Colonic mucosa (tissue), 4 donors: ENCODE measurements around the gene MKI67. TPM values are rescaled to one million over a fixed set of nuclear protein-coding genes. Genes with fewer than 3 reads are reported as not detected.

Source experiments
- DNase-seq: peaks from one replicate; pipeline ENCODE4 v3.0.0-alpha.2; 2020
- H3K27ac ChIP-seq: fragments of 200-600 bp; one replicate; pipeline ENCODE4 v1.8.0; 2021
- H3K27me3 ChIP-seq: fragments of 200-600 bp; one replicate; pipeline ENCODE4 v1.8.0; 2021
- H3K36me3 ChIP-seq: fragments of 200-600 bp; one replicate; pipeline ENCODE4 v1.8.0; 2021
- H3K4me1 ChIP-seq: fragments of 200-600 bp; one replicate; pipeline ENCODE4 v1.8.0; 2021; ENCODE audit warnings: mild to moderate bottlenecking
- H3K4me3 ChIP-seq: fragments of 200-600 bp; one replicate; pipeline ENCODE4 v1.8.0; 2021
- H3K9ac ChIP-seq, 2 donors: one replicate each; pipeline ENCODE4 v1.7.0; 2013; ENCODE audit warnings: control low read depth in 2 of 2, low read depth in 2 of 2, low read length in 2 of 2
- H3K9me3 ChIP-seq: fragments of 200-600 bp; one replicate; pipeline ENCODE4 v1.8.0; 2021
- CTCF ChIP-seq: fragments of 200-600 bp; IDR thresholded peaks from one replicate; pipeline ENCODE4 v1.8.0; 2022; ENCODE audit warnings: antibody characterized with exemption, mild to moderate bottlenecking
- intact Hi-C: fragments of 100-400 bp; cut with DNase I; formaldehyde crosslinking; loops from one replicate; pipeline ENCODE4 v1.14.1; 2022
- total RNA-seq, 2 donors: library from RNA; stranded (reverse); fragmentation: NEBNext Ultra II Directional in 1 of 2; extraction: Animal tissue kit (Norgen Biotek cat#: 25700) in 1 of 2; gene quantifications; one replicate each; pipeline ENCODE4 v1.2.1, GENCODE V29; 2021
- donor health status: healthy.
- donor health status: DM: no; HTN: no; CAD: no.
- donor health status: DM: no; HTN: no; CAD: no.

Gene MKI67
- total RNA-seq, 2 donors from 2014 or later: 40.2 to 148 TPM

DNA sequence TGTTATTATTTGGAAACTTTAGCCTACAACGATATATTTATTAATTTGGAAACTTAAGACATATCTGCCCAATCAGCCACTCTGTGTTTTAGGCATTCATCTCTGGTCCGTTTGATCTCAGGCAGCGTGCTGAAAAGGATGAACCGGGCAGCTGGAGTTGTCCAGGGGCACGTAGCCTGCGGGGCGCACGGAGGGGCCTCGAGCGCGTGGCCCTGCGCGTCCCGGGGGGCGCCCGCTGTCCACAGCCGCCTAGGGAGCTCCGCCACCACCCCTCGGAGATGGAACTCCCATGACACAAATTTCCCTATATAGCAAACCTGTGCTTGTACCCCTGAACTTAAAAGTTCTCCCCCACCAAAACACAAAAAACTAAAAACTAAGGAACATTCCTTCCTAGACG, 24.3 kb upstream of the MKI67 start:
- H3K27ac ChIP-seq: no peak overlapping the region
- H3K4me1 ChIP-seq: no peaks in the 10 kb centered on the region
- TF ChIP-seq CTCF: no peak
- no peak overlapping the region for H3K9ac ChIP-seq
- no peaks in the 10 kb centered on the region for H3K27me3 ChIP-seq
- H3K4me3 ChIP-seq: peak overlapping the region; percentile 46
- H3K9me3 ChIP-seq: no peaks in the 10 kb centered on the region
- DNase-seq: no peak
- intact Hi-C loops: no loop called here
- no peaks in the 10 kb centered on the region for H3K36me3 ChIP-seq

DNA sequence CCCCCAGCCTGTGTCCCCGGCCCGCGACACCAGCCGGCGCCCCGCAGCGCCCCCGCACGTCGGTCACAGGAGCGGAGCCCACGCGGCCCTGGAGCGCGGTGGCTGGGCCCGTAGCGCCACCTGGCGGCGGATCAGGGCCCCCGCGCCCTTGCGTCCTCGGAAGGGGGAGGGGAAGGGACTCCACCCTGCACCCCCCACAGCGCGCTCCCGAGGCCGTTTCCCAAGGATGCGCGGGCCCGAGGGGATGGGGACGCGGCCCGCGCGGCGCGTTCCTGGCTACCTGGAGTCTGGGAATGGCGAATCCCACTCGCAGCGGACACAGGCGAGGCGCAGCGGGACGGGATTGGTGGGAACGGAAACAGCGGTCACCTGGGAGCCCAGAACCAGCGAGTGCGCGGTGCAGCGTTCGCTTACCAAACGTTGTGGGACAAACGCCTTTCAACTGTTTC, 23.8 kb upstream of the MKI67 start:
- H3K9me3 ChIP-seq: no peaks in the 10 kb centered on the region
- H3K4me3 ChIP-seq: peak overlapping the region; percentile 46
- H3K9ac ChIP-seq: peak overlapping the region; percentile 40 to 47
- no peaks in the 10 kb centered on the region for H3K36me3 ChIP-seq
- intact Hi-C loops: no loop called here
- H3K4me1 ChIP-seq: no peaks in the 10 kb centered on the region
- no peaks in the 10 kb centered on the region for H3K27me3 ChIP-seq
- peak; percentile 78 for TF ChIP-seq CTCF
- peak; percentile 78 for DNase-seq
- no peak overlapping the region for H3K27ac ChIP-seq

GRCh38 chr10:128149267-128150014, 23.2 kb upstream of the MKI67 start:
- no peak overlapping the region for H3K9ac ChIP-seq
- no peaks in the 10 kb centered on the region for H3K36me3 ChIP-seq
- H3K27me3 ChIP-seq: no peaks in the 10 kb centered on the region
- DNase-seq: no peak
- no peaks in the 10 kb centered on the region for H3K4me1 ChIP-seq
- H3K27ac ChIP-seq: no peak overlapping the region
- no peaks in the 10 kb centered on the region for H3K9me3 ChIP-seq
- intact Hi-C loops: loop anchor here (5.0 to 10.0 kb wide), 2 partner anchors 72 to 275 kb away; no protein-coding TSS in a partner anchor
- no peak for TF ChIP-seq CTCF
- no peak overlapping the region for H3K4me3 ChIP-seq

DNA sequence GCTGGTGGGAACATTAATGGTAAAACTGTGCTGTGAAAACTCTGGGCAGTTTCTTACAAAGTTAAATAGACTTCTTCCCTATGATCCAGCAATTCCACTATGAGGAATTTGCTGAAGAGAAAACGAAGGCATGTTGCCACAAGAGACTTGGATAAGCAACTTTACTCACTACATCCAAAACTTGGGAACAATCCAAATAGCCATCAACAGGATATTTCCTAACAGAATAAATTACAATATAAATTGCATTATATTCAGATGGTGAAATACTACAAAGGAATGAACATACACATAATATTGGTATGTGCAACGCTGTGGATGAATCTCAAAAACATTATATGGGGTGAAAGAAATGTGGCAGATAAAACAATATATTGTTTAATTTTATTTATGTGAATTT, 21.4 kb upstream of the MKI67 start:
- intact Hi-C loops: loop anchor here (5.0 to 10.0 kb wide), 2 partner anchors 70 to 273 kb away; no protein-coding TSS in a partner anchor
- no peak for DNase-seq
- TF ChIP-seq CTCF: no peak
- H3K4me3 ChIP-seq: no peak overlapping the region
- no peak overlapping the region for H3K9ac ChIP-seq
- no peaks in the 10 kb centered on the region for H3K9me3 ChIP-seq
- no peaks in the 10 kb centered on the region for H3K4me1 ChIP-seq
- H3K36me3 ChIP-seq: no peaks in the 10 kb centered on the region
- H3K27me3 ChIP-seq: no peaks in the 10 kb centered on the region
- H3K27ac ChIP-seq: no peak overlapping the region

DNA sequence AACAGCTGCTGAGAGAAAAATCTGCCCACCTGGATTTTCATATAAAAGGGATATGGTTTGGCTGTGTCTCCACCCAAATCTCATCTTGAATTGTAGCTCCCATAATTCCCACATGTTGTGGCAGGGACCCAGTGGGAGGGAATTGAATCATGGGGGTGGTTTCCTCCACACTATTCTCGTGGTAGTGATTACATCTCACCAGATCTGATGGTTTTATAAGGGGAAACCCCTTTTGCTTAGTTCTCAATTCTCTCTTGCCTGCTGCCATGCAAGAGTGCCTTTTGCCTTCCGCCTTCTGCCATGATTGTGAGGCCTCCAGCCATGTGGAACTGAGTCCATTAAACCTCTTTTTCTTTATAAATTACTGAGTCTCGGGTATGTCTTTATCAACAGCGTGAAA, 20.8 kb upstream of the MKI67 start:
- Histone ChIP-seq H3K4me1 (no peaks in the 10 kb centered on the region), H3K9ac (no peak overlapping the region), H3K27me3 (no peaks in the 10 kb centered on the region), H3K9me3 (no peaks in the 10 kb centered on the region), H3K4me3 (no peak overlapping the region), H3K27ac (no peak overlapping the region), H3K36me3 (no peaks in the 10 kb centered on the region)
- intact Hi-C loops: loop anchor here (5.0 to 10.0 kb wide), 2 partner anchors 70 to 272 kb away; no protein-coding TSS in a partner anchor
- no peak for TF ChIP-seq CTCF
- no peak for DNase-seq
